Hepatic stellate cell (primary cell): ENCODE measurements around the gene GPR156.

Experiments
- DNase-seq: peaks from one replicate; pipeline ENCODE4 v3.0.0; 2011; ENCODE audit warnings: low spot score

The GPR156 gene

DNA sequence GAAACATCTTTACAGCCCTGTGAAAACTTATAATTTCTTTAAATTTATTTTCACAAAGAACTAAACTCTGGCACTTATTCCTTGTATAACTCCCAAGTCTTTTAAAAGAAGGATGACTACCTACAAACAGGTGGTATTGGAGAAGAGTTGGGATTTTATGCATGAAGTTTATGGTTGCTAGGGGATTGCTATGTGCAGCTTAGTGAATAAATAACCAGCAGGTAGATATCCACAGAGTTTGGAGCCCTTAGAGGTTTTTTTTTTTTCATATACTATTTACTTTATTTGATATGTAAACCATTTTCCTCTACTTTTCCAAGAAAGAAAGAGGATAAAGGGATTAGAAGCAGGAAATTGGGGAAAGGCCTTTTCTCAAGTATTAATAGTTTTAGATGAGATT lies 91.5 kb downstream of the GPR156 start:
- no peak for DNase-seq

DNA sequence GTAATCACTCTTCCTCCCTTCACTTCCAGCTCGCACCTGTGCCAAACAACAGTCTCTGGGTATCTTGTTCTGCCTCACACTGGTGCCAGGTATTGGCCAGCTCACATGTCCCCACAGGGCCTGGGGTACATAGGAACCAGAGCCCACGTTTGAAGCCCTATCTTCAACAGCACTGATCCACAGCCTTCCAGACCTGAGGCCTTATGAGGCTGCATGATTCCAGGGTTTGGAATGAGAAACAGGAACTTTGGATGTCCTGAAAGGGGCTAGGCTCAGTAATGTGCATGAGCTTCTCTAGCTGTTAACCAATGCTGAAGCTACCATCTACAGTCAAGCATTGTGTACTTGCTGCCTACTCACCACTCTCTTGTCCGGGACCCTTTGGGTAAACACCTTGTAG lies 92.4 kb downstream of the GPR156 start:
- no peak for DNase-seq

DNA sequence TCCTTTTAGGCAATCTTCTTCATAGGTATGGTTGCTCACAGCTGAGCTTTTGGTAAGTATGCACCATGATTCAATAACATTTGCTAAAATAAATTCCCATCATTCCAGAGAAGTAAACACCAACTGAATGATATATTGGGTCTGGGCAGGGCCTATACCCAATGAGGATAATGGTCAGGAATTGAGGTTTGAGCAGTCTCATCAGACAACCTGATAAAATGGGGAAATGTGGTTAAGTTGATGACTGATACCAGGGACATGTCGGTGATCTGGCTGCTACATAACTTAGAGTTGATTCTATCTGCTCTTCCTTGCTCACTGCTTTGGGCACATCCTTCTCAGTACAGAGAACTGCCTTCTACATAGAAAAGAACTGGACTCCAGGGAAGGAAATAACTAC lies 92.9 kb downstream of the GPR156 start:
- no peak for DNase-seq

DNA sequence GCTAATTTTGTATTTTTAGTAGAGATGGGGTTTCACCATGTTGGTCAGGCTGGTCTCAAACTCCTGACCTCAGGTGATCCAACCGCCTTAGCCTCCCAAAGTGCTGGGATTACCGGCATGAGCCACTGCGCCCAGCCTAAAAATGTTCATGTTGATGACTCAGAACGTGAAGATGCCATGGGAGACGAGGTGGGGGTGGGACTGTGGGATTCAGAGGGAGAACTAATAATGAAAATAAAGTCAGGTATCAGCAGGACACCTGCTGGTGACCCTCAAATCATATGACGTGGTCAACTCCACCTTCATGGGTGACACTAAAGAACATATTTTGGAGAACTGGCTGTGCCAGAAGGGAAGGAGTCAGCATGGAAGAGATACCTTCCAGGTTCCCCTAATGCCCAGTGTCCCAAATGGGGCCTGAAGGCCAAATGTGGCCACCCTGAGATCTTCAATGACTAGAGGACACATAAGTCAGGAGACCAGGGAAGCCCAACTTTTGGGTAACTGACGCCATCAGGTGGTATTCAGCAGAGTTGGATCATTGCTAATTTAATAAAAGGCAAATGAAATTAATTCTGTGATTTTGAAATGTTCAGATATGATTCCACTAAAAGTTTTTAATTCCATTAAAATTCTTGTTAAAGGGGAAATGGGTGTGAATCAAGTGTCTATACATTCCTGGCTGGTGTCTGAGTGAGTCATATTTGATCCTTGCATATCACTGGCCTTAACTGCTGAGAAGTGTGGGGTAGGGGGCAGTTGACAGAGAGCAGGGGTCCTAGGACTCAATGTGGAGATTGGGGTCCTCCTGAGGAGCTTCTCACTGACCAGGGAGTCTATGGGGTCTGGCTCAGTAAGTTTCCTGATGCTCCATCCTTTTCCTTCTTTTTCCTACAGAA lies 102.2 kb downstream of the GPR156 start:
- DNase-seq = peak; percentile 40

DNA sequence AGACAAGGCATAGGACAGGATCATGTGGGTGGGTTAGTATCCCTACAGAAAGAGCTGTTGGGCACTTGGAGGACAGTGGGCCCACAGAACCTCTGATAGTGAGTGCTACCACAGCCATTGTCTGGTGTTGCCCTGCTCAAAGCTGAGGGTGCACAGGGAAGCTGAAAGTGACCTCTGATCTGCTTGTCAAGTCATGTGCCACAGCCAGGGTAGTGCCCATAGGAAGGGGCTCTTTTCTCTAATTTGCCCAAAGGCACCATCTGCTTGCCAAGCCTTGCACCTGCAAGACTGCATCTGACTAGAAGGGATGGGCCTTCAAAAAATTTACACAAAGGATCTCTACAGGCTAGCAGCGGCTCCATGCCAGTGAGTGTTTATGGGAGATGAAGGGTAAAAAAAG lies 103.4 kb downstream of the GPR156 start:
- no peak for DNase-seq

DNA sequence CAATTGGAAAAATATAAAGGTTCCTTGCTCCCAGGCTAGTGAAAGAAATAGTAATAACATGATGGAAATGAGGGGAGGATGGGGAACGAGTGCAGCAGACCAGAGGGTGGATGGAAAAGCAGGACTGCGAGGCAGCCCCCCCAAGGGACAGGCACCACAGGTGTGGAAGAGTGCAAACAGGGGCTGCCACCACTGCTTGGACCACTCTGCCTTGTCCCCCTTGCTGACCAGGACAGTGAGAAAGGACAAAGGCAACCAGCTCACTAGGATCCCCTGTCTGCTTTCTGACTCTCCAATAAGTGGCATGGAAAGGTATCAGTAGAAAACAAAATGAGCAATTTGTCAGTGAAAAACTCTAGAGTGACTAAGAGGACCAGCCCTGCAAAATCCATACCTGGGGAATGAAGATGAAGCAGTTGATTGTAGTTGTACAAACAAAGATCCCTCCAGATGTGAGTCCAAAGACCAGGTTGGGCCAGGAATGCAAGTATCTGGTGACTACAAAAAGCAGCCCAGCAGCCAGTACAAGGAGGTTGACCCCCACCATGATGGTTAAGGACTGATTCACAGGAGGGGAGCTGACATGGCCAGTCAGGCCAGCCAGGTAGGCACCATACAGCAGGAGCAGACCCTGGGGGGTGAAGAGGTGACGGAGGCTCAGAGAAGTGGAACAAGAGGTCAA lies 104.2 kb downstream of the GPR156 start:
- DNase-seq = no peak

DNA sequence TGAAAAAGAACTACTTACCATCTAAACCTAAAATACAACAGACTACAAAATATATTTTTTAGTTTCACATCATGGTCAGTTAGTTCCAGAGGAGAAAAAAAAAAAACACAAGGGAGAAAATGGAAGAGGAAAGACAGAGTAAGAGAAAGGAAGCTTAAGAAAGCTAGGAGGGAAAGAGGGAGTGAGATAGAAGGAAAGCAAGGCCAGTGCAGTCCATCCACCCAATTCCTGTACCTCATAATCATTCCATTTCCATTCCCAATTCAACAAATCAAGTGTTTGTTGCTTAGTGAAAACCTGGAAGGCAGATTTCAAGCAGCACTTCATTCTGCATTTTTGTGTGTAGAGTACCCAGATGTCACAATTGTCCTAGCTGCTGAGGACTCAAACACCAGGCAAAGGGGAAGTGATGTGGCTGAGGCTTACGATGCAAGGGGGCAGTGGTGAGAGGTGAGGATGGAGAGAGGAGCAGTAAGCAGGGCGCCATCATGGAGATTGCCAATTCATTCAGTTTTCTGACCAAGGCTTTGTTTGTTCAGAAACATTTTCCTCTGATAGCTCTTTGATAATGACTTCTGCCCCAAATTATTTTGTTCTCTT lies 107.2 kb downstream of the GPR156 start:
- no peak for DNase-seq

DNA sequence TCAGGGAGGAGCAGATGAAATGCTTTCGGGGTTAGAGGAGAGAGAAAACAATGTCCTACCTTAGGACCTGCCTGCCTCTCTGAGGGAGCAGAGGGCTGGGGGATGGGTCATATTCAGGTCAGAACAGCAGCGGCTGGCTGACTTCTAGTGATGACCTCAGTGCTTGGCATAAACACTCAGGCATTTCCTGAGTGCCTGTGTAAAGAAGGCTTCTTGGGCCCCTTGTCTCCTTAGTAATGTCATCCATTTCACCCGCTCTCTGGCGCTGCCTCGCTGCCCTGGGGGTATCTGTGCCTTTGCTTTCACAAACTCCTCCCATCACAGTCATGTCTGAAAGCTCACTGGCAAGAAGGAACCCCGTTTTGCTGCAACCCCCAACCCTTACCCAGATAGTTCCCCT lies 107.9 kb downstream of the GPR156 start:
- peak; percentile 67 for DNase-seq

DNA sequence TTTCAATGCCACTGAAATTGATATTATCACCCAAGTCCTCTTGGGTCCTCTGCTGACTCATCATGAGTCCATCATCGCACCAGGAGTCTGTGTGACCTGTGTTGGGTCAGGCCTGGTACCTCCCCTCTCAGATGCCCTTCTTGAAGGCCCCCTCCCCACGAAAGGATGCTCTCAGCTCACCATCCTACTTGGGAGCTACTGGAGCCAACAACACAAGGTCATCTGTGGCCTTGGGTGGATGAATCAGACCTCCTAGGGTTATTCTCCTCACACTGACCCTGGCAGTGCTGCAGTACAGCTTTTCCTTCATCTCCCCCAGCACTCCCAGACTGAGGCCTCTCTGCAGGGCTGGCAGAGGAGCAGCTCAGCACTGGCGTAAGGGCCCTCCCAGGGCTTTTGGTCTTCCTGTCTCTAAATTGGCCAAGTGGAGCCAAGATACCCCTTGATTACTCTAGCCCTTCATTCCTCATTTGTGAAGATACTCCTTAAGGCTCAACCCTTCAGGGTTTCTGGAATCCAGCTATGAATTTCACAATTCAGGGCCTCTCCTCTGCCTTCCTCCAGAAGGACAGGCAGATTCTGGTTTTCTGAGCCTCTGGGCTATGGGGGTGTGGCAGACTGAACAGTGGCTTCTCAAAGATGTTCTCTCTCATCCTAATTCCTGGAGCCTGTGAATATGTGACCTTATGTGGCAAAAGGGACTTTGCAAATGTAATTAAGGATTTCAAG lies 110.0 kb downstream of the GPR156 start:
- DNase-seq = no peak

DNA sequence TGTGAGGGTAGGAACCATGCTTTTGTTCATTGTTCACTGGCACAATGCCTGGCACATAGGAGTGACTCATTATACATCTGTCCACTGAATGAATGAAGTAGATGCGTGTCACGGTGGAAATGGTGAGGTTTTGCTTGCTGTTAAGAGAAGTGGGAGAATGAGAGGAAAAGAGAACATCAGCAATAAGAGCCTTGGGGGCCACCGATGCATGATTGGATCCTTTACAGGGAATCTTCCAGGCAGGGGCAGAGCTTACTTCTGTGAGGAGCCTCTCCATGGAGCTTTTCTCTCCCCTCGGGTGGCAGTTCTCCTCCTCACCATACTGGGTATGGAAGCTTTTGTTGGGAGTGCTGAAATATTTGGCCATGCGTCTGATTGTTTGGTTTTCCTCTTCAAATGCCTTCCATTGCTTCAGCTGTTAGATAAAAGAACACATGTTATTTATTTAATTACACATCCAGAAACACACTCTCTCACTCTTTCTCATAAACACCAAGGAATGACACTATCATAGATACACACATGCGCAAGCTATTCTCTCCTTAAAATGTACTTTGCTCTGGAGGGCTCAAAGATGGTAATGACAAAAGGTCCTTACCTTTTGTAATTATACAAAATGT lies 111.9 kb downstream of the GPR156 start:
- DNase-seq = no peak

DNA sequence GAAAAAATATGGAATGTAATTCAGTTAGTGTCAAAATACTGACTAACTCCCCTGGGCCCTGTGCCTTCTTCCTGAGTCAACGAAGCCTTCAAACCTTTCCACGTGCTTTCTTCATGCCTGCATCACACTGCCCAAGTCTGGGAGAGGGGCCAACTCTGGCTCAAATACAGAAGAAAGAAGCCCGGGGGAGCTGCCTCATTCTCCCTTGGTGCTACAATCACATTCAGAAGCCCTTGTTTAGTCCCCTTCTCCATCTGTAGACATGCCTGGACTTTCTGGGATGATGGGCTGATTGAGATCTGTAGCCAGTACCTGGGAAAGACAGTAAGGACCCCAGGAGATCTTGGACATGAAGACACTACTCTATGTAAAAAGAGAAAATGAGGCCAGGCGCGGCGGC lies 113.0 kb downstream of the GPR156 start:
- no peak for DNase-seq

DNA sequence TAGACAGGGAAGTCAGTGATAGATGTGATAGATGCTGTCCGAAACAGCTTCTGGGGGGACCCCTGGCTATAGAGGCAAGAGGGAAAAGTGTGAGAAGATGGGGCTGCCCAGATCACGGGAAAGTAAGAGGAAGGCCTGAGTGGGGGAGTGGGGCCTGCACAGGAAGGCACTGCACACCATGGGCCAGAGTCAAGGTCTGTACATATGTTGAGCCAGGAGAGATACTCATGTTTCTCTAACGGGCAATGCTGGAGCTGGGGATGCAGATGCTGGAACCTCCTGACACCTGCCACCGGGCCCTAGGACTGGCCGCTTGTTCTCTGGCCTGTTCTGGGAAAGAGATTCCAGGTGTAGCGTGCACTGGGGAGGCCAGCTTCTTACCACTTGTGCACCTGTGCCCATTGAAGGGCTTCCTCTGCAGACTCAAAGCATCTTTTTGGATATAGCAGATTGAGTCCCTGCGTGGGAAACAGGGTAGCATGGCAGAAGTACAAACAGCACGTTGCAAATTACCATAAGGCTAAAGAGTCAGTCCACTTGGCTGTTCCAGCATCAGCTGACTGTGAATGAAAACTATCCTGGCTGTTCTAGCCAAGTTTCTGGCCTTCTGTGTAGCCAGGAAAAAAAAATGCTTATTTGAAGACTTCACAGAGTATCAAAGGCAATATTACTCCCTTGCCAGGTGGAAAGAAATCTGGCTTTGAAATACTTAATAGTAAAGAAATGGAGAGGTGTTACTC lies 113.7 kb downstream of the GPR156 start:
- no peak for DNase-seq

DNA sequence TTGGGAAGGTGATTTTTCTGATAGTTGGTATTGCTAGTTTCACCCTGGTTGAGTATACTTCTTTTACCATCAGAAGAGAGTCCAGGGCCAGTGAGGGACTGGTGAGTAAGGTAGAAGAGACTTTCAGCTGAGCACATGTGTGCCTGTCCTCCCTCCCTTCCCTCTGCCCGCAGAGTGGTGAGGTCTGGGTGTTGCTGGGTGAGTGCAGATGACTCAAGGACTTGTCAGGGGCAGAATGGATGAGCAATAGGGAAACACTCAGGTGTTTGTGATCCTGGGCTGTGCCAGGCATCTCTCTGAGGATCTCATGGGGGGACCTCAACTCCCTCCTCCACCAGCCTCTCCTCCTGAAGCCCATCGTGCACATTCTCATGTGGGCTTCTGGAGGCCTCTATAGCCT lies 114.8 kb downstream of the GPR156 start:
- DNase-seq = no peak

DNA sequence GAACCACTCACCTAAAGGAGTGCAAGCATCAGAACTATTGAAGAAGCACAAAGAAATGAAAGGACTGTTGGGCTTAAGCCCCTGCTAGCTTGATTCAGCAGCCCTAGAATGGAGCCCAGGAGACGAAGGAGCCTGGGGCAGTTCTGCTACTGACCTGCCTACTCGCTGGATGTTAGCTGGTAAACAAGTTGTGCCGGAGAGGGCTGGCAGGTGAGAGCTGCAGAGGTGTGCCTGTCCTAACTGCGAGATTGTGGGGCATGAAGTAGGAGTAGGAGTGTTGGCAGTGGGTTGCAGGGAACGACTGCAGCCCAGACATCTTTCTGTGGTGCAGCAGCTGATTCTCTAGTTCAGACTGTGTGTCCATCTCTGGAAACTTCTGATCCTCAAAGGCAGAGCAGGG lies 115.6 kb downstream of the GPR156 start:
- no peak for DNase-seq

DNA sequence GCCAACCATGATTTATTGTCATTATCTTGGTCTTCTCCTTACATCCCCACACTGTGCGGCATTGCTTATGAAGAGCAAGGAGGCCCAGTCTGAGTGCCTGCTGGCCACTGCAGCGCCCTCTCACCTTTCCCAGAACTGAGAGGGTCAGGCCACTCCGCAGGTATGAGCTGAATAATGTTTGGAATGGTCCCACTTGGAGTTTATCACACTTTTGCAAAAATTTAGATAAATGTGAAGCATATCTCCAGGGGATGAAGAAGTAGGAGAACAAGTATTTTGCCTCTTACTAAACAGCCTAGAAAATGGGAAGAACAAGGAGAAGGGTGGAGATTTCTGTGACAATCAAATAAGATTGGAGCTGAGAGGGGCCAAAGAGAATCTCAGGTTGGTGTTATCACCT lies 116.4 kb downstream of the GPR156 start:
- DNase-seq = no peak

DNA sequence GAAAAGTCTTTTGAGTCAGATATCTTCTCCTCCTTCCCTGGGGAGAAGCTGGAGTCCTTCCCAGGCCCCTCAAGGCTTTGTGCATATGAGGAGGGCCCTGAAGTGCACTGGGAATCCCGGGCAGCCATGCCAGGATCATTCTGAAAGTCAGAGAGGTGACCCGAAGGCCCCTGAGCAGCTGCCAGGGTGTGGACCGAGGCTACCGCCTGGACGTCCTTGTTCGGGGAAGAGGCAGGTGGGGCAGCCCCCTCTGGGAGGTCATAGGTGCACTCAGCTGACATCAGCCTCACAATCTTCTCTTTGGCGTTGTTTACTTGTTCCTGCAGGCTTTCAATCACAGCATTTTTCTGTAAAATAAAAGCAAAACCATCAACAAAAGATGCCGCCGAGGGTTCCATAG lies 117.0 kb downstream of the GPR156 start:
- DNase-seq = no peak

DNA sequence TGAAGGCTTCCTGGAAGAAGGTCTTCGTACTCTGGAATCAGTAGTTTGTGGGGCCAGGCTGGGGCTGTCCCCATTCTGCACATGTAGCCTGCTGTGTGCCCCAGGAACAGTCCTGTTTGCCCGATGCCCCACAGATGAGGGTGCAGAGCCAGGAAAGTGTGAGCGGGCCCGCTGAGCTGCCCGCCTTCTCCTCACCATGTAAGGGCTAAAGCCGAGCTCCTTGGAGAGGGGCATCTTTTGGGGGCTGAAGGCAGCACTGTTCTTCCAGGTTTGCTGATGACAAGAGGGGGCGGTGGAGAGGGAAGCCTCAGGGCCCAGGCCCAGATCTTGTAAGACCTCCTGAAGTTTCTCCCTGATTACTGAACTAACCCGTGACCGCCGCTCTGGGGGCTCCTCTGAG lies 117.5 kb downstream of the GPR156 start:
- no peak for DNase-seq

DNA sequence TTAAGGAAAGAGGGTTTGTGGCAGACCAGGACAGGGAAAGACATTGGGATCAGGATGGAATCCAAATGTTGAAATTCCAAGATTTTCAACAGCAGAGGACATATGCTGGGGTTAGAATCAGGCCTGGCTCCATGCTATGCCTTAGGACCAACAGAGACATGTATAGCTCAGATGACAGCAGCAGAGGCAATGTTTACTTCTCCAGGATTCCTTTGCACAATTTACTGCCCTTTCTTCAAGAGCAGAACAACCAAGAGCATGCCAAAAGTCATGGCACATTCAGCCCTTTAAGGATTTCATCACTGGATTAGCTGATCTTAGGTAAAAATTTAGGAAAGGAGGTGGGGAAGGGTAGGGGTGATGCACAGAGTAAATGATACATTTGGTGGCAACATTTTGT lies 121.2 kb downstream of the GPR156 start:
- DNase-seq = no peak

DNA sequence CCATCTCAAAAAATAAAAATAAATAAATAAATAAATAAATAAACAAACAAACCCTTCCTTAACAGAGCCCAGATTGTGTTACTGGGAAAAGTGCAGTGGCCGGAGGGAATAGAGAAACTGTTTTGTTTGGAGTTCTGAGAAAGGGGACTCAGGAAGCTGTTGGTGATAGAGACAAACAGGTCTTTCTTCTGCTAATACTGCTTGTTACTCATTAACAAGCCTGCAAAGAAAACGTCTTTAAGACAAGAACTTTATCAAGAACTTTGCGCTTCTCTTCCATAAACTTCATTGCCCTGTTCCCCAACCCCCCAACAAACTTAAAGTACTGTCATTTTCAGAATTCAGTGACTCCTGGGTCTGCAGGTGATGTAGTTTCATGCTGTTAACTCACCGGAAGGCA lies 122.0 kb downstream of the GPR156 start:
- DNase-seq = no peak

DNA sequence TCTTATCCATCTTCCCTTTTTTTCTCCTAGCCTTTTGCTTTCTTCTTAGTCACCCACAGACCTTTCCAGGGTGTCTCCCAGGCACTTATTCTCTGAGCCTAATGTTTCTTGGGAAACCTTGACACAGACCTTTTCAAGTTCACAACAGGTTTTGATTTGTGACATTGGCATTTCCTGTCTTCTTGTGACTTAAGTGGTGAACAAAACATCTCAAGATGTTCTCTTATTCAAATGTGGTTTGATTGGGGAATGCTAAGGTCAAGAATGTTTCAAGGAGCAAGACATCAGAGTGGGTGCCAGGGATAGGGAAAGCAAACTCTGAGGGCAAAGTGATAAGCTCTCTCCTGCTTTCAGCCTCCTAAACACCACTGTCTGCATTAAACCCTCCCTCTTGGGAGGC lies 122.6 kb downstream of the GPR156 start:
- DNase-seq = no peak

DNA sequence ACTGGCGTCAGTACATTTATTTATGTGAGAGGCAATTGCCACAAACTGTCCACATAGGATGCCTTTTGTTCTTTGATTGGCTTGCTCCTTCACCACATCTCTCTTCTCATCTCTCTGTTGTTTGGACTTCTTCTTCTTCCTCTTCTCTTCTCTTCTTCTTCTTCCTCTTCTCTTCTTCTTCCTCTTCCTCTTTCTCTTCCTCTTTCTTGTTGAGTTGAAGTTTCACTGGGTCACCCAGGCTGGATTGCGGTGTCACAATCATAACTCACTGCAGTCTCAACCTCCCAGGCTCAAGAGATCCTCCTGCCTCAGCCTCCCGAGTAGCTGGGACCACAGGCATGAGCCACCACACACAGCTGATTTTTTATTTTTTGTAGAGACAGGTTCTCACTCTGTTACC lies 123.1 kb downstream of the GPR156 start:
- no peak for DNase-seq
